GM12878 (cell line): ENCODE measurements around the gene SPATA46.

Experiments used
- CHD1 ChIP-seq: IDR thresholded peaks from 2 replicates; pipeline ENCODE4 v1.6.1; 2012; ENCODE audit warnings: low read depth, low read length, improper control_type of control experiment
- LARP7 ChIP-seq: fragments of 450-650 bp; IDR thresholded peaks from 2 replicates; pipeline ENCODE4 v1.6.1; 2017; ENCODE audit warnings: mild to moderate bottlenecking
- MAX ChIP-seq: IDR thresholded peaks from 2 replicates; pipeline ENCODE4 v1.6.1; 2012; ENCODE audit warnings: low read depth, low read length, improper control_type of control experiment
- POLR2AphosphoS5 ChIP-seq: IDR thresholded peaks from 2 replicates; pipeline ENCODE4 v1.6.1; 2011; ENCODE audit warnings: mild to moderate bottlenecking, low read length, inconsistent platforms

GRCh38 chr1:162327144-162327787, 49.4 kb downstream of the SPATA46 start:
- TF ChIP-seq LARP7 (no peak), CHD1 (no peak), MAX (no peak), POLR2AphosphoS5 (no peak)
